ENCODE measurements around the gene HDAC4.

HDAC4 gene

GRCh38 chr2:239291475-239292350 is 109.1 kb downstream of the HDAC4 start:
- no peak for DNase-seq

GRCh38 chr2:239290618-239291474 is 110.0 kb downstream of the HDAC4 start:
- no peak for DNase-seq

GRCh38 chr2:239289545-239289944 is 111.3 kb downstream of the HDAC4 start:
- peak; percentile 33 to 36 for DNase-seq

- DNase-seq = peak in 1 of 2 donors; percentile 60
Observed at GRCh38 chr2:239288951-239289511, 111.8 kb downstream of the HDAC4 start.

GRCh38 chr2:239288237-239288636 is 112.6 kb downstream of the HDAC4 start:
- no peak for DNase-seq

GRCh38 chr2:239287461-239287860 is 113.4 kb downstream of the HDAC4 start:
- DNase-seq = no peak

- no peak for DNase-seq
Observed at GRCh38 chr2:239286901-239287300, 113.9 kb downstream of the HDAC4 start.

- no peak for DNase-seq
Observed at GRCh38 chr2:239285932-239286230, 114.9 kb downstream of the HDAC4 start.

GRCh38 chr2:239285071-239285931 is 115.5 kb downstream of the HDAC4 start:
- DNase-seq = peak; percentile 34 to 46

- no peak for DNase-seq
Observed at GRCh38 chr2:239283961-239284795, 116.6 kb downstream of the HDAC4 start.

- DNase-seq = no peak
Observed at GRCh38 chr2:239283288-239283945, 117.4 kb downstream of the HDAC4 start.

GRCh38 chr2:239282448-239283287 is 118.2 kb downstream of the HDAC4 start:
- no peak for DNase-seq

- DNase-seq = peak in 1 of 2 donors; percentile 25
Observed at GRCh38 chr2:239280296-239281017, 120.4 kb downstream of the HDAC4 start.

- peak in 1 of 2 donors; percentile 9 for DNase-seq
Observed at GRCh38 chr2:239279508-239280295, 121.1 kb downstream of the HDAC4 start.

- peak in 1 of 2 donors; percentile 8 for DNase-seq
Observed at GRCh38 chr2:239278941-239279365, 121.9 kb downstream of the HDAC4 start.

GRCh38 chr2:239278361-239278760 is 122.5 kb downstream of the HDAC4 start:
- no peak for DNase-seq

- no peak for DNase-seq
Observed at GRCh38 chr2:239277401-239278085, 123.3 kb downstream of the HDAC4 start.

- no peak for DNase-seq
Observed at GRCh38 chr2:239276851-239277250, 124.0 kb downstream of the HDAC4 start.
